ENCODE data around the gene ANO3. TPM values are rescaled to one million over a fixed set of nuclear protein-coding genes. Genes with fewer than 3 reads are reported as not detected.

Gene ANO3
- polyA plus RNA-seq, 1 experiment: 3.0 TPM

DNA sequence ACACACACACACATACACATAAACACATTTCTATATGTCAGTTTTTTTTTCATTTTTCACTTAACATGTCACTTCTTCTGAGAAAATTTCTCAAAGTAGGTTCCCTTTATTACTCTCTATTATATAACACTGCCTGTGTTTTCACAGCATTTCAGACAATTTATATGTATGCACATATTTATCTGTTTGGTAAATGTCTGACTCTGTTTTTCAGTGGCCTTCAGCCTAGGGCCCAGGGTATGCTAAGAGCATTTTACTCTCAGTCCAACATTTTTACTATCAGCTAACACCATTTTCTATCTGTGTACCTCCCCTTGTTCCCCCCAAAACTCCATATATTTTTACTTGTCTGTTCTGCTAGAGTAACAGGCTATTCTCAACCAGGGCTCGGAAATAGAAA is 92.3 kb downstream of the ANO3 start:
- ChIA-PET CTCF (no interaction called here), POLR2A (no interaction called here)
- DNase-seq (ENCODE audit: low read depth): no peak
- H3K4me3 ChIP-seq (ENCODE audit: low read depth, low read length): no peak overlapping the region
- H3K36me3 ChIP-seq (ENCODE audit: control insufficient read depth, insufficient read depth, low read length): no peaks in the 10 kb centered on the region
- no peaks in the 10 kb centered on the region for H3K27me3 ChIP-seq (ENCODE audit: control insufficient read depth, insufficient read depth, low read length)
- TF ChIP-seq, protein P1, sequence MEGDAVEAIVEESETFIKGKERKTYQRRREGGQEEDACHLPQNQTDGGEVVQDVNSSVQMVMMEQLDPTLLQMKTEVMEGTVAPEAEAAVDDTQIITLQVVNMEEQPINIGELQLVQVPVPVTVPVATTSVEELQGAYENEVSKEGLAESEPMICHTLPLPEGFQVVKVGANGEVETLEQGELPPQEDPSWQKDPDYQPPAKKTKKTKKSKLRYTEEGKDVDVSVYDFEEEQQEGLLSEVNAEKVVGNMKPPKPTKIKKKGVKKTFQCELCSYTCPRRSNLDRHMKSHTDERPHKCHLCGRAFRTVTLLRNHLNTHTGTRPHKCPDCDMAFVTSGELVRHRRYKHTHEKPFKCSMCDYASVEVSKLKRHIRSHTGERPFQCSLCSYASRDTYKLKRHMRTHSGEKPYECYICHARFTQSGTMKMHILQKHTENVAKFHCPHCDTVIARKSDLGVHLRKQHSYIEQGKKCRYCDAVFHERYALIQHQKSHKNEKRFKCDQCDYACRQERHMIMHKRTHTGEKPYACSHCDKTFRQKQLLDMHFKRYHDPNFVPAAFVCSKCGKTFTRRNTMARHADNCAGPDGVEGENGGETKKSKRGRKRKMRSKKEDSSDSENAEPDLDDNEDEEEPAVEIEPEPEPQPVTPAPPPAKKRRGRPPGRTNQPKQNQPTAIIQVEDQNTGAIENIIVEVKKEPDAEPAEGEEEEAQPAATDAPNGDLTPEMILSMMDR (IDR thresholded peaks at IDR 0.05; ENCODE audit: insufficient read depth, low read depth, low read length): no peak

- no peaks in the 10 kb centered on the region for H3K27me3 ChIP-seq (ENCODE audit: control insufficient read depth, insufficient read depth, low read length)
- CTCF ChIA-PET: no interaction called here
- TF ChIP-seq, protein P1 (IDR thresholded peaks at IDR 0.05; ENCODE audit: insufficient read depth, low read depth, low read length): no peak
- POLR2A ChIA-PET: no interaction called here
- no peaks in the 10 kb centered on the region for H3K36me3 ChIP-seq (ENCODE audit: control insufficient read depth, insufficient read depth, low read length)
- no peak overlapping the region for H3K4me3 ChIP-seq (ENCODE audit: low read depth, low read length)
- DNase-seq (ENCODE audit: low read depth): no peak
Measured at GRCh38 chr11:26439854-26440253, 107.9 kb downstream of the ANO3 start.

DNA sequence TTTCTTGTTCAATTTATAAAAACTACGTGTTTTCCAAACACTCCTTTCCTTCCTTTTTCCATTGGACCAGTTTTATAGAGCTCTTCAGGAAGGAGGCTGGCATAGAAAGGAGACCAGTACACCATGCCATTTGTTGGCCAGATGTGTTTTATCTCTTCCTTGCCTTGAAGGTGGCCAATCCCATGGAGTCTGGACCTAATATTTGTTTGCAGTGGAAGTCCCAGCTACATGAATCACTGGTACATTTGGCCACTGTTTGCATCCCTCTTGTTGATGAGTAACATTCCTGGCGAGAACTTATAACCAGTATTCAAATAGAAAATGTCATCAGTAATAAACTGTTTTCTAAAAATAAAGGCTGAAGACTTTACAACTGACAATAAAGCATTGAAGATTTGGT is 110.2 kb downstream of the ANO3 start:
- ChIA-PET POLR2A (no interaction called here), CTCF (no interaction called here)
- H3K27me3 ChIP-seq (ENCODE audit: control insufficient read depth, insufficient read depth, low read length): no peaks in the 10 kb centered on the region
- no peaks in the 10 kb centered on the region for H3K36me3 ChIP-seq (ENCODE audit: control insufficient read depth, insufficient read depth, low read length)
- peak; percentile 61 for DNase-seq (ENCODE audit: low read depth)
- TF ChIP-seq, protein P1 (IDR thresholded peaks at IDR 0.05; ENCODE audit: insufficient read depth, low read depth, low read length): no peak
- H3K4me3 ChIP-seq (ENCODE audit: low read depth, low read length): no peak overlapping the region

DNA sequence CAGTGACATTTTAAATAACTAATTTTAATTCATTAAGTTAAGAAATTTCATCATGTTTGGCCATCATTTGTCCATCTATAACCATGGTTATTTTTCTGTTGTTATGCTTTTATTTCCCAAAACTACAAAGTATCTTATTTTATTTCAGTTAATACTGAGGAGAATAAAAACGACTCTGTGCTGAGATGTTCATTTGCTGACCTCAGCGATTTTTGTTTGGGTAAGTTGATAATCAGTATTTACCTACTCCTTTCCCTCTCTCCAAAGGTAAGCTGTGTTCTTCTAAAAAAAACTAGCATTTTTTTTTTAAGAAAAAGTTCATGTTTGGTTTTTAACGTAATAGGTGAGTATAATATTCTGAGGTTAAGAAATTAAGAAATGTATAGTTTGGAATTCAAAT is 111.7 kb downstream of the ANO3 start:
- no peaks in the 10 kb centered on the region for H3K27me3 ChIP-seq (ENCODE audit: control insufficient read depth, insufficient read depth, low read length)
- POLR2A ChIA-PET: no interaction called here
- H3K36me3 ChIP-seq (ENCODE audit: control insufficient read depth, insufficient read depth, low read length): no peaks in the 10 kb centered on the region
- DNase-seq (ENCODE audit: low read depth): no peak
- TF ChIP-seq, protein P1 (IDR thresholded peaks at IDR 0.05; ENCODE audit: insufficient read depth, low read depth, low read length): no peak
- no peak overlapping the region for H3K4me3 ChIP-seq (ENCODE audit: low read depth, low read length)
- CTCF ChIA-PET: no interaction called here

GRCh38 chr11:26457636-26458035 is 125.7 kb downstream of the ANO3 start:
- Histone ChIP-seq H3K36me3 (ENCODE audit: control insufficient read depth, insufficient read depth, low read length) (no peaks in the 10 kb centered on the region), H3K4me3 (ENCODE audit: low read depth, low read length) (no peak overlapping the region), H3K27me3 (ENCODE audit: control insufficient read depth, insufficient read depth, low read length) (no peaks in the 10 kb centered on the region)
- CTCF ChIA-PET: no interaction called here
- POLR2A ChIA-PET: no interaction called here
- TF ChIP-seq, protein P1 (IDR thresholded peaks at IDR 0.05; ENCODE audit: insufficient read depth, low read depth, low read length): no peak
- DNase-seq (ENCODE audit: low read depth): no peak

All from BJ (cell line).